A204.1 (cell line): ENCODE data around the gene ASCC1.
"Not testable (repeated sequence)": the region's sequence is repeated elsewhere in the genome, so short reads cannot be mapped to it uniquely, and the experiment has no call there.

ENCODE experiments used
- FAIRE-seq: peaks from 2 replicates; lab custom pipeline; 2012; peaks lifted over from hg19 to GRCh38; lab: Jason Lieb, UNC

The ASCC1 gene

DNA sequence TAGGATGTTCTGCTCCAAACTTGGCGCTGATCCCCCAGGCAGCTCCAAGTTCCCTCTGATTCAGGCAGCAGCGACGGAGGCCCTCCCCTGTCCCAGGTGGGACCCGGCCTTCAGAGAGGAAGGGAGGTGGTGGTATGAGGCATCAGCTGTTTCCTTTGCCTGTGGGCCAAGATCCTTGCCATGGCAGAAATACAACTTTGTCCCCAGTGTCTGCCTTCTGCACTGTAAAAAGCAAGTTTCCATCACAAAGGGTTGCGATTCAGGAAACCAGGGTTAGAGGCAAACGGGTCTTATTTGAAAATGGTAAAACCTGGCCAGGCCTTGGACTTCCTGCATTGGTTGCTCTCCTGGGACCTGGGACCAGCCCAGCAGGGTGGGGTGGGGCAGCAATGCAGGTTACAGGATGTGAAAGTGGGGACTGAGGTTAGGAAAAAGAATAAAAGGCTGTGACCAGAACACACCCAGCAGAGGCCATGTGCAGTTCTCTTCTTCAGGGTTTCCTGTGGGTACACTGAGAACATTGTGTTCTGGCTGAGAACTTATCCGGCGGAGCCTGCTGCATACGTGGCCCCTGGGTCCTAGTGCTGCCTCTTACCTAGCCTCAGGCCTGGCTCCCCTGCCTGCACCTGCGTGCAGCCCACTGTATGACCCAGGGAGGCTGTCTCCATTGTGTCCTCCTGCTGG is 32.5 kb upstream of the ASCC1 start:
- FAIRE-seq, result no peak

DNA sequence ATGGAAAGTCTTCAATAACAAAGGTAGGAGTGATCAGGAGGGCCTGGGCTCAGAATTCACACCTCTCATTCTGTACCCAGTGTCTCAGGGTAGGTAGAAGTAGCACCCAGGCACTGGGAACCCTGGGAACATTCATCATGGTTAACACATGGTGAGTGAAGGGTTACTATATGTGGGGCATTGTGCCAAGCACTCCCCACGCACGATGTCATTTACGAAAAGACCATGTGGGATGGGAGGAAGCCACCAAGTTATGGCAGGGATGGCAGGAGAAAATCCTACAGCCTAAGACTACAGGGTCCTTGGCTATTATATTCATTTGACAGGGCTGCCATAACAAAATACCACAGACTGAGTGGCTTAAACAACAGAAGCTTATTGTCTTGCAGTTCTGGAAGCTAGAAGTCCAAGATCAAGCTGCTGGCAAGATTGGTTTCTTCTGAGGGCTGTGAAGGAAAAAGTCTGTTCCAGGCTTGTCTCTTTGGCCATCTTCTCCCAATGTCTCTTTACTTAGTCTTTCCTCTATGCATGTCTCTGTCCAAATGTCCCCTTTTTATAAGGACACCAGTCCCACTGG is 30.0 kb upstream of the ASCC1 start:
- FAIRE-seq, result no peak

DNA sequence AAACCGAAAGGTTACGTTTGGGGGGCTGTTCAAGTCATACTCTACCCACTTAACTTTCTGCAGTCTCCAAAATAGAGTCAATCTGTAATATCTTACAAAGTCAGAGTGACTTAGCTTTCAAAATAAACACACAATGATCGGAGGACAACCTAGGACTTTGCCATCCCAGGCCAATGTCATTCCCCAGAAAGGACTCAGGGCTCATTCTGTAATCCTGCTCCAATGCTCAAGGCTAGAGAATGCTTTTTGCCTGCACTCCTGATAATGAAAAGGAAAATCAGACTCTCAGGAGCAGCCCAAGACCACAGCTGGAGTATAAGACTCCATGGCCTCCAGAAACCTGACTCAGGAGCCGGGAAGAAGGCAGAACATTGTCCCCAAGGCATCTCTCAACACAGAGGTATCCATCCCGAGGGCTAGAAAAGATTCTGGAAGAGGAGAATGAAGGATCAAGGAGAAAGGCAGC is 28.5 kb upstream of the ASCC1 start:
- no peak for FAIRE-seq

DNA sequence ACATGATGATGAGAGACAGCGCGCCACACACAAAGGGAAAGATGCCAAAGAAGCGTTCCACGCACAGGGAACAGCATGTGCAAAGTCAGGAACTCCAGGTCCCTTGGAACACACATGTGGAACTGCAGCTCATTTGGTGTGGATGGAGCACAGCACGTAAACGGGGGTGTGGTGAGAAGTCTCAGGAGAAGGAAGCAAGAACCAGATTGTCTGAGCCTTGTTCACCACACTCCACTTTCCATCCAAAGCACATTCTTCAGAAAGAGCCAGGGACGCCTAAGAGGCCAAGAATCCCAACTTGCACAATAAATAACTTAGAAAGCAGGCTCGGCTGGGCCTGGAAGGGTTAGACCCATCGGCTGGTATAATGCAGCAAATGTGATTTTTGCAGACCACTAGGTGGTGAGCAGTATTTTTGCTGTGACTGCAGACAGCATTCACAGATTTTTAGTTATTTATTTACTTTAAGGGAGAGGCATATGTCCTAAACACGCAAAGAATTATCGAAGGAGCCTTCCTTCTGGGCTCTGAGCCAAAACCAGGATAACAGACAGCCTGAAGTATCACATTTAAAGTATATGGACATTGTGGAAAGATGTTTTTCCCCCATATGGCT is 27.9 kb upstream of the ASCC1 start:
- no peak for FAIRE-seq

DNA sequence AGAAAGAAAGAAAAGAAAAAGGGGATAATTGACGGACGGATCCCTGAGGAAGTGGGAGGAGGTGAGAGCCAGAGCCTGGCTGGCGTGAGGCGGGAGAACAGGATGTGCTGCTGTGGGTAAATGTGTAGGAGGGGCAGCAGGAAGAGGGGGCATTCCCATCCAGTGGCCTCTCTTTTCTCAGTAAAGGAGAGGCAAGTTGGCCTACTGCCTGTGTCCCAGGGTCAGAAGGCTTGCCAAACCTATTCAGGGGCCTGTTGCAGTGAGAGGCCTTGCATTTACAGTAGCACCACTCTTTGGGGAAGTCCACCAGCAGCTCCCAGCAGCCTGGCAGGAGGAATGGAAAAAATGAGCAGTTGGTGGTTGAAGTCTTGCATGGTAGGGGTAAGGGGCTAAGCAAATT is 26.6 kb upstream of the ASCC1 start:
- FAIRE-seq, result no peak

DNA sequence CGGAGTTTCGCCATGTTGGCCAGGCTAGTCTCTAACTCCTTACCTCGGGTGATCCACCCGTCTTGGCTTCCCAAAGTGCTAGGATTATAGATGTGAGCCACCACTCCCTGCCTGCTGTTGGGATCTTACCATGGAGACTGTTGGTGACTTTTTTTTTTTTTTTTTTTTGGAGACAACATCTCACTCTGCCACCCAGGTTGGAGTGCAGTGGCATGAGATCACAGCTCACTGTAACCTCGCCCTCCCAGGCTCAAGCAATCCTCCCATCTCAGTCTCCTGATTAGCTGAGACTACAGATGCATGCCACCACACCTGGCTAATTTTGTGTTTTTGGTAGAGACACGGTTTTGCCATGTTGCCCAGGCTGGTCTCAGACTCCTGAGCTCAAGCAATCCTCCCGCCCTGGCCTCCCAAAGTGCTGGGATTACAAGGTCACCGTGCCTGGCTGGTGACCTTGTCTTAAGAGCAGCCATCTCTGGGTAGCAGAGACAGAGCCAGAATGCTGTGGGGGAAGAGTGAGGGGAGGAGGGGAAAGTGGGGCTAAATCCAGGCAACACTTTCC is 25.7 kb upstream of the ASCC1 start:
- FAIRE-seq, result no peak

DNA sequence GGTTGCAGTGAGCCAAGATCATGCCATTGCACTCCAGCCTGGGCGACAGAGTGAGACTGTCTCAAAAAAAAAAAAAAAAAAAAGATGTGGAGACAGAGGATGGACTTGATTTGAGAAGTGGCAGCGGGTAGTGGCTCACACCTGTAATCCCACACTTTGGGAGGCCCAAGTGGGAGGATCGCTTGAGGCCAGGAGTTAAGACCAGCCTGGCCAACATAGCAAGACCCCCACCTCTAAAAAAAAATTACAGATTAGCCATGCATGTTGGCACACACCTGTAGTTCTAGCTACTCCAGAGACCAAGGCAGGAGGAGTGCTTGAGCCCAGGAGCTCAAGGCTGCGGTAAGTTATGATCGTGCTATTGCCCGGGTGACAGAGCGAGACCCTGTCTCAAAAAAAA is 24.3 kb upstream of the ASCC1 start:
- no peak for FAIRE-seq

DNA sequence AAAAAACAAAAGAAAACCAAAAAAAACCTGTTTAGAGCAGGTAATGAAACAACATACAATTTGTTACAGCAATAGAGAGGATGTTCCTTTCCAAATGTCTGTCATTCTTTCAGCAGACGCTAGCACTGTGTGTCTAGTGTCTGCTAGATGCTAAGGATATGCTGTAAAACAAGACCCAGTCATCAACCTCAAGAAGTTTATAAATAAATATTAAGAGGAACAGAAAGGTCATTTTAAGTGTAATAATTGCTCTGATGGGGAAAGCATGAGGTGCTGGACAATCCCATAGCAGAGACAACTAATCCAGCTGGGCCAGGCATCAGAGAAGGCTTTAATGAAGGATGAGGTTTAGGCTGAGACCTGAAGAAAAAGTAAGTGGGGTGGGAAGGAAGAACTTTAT is 23.3 kb upstream of the ASCC1 start:
- no peak for FAIRE-seq

DNA sequence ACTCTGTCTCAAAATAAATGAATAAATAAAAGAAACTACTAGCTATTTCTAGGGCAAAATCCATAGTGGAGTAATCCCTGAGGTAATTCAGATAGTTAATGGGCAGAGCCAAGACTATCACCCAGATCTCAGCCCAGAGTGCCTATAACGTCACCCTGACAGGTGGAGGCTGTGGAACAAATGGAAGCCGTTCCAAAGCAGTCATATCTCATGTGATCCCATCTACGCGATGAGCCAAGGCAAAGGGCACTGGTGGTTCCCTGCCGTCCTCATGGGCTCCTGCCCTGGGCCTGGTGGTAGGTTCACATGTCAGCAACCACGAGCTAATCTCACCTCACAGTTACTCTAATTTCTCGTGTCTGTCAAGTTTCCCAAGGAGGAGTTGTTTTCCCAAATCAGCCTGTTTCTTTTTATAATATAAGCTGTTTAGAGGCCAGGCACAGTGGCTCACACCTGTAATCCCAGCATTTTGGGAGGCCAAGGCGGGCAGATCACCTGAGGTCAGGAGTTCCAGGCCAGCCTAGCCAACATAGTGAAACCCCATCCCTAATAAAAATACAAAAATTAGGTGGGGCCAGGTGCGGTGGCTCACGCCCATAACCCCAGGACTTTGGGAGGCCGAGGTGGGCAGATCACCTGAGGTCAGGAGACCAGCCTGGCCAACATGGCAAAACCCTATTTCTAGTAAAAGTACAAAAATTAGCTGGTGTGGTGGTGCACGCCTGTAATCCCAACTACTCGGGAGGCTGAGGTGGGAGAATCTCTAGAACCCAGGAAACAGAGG is 22.5 kb upstream of the ASCC1 start:
- FAIRE-seq, result no peak

DNA sequence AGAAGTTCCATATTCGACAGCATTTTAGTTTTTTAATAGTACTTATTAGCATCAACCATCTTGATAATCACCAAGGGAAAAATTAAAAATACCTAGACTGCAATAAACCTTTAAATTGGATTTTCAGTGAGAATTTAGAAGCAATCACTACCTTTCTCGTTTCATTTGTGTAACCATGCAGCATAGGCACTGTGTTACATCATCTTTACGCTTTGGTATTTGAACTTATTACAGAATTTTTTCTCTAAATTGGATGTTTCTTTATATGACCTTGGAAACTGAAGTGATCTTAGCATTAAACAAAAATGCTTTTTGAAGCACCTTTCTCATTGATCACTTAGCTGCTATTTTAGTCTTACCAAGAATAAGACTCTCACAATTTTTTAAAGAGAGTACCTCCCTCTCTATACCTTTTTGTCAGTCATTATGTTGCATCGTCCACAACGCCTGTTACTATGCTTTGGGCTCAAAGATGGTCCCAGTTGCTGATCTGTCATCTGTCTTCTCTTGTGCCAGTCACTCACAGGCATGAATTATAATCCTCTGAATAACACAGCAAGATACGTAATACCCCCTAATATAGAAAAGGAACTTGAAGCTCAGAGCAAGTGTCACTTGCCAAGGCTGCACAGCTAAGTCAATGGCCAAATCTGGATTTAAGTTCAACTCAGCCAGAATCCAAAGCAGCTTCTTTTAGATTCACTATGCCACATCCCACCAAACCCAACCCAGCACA is 19.6 kb upstream of the ASCC1 start:
- FAIRE-seq, result no peak

DNA sequence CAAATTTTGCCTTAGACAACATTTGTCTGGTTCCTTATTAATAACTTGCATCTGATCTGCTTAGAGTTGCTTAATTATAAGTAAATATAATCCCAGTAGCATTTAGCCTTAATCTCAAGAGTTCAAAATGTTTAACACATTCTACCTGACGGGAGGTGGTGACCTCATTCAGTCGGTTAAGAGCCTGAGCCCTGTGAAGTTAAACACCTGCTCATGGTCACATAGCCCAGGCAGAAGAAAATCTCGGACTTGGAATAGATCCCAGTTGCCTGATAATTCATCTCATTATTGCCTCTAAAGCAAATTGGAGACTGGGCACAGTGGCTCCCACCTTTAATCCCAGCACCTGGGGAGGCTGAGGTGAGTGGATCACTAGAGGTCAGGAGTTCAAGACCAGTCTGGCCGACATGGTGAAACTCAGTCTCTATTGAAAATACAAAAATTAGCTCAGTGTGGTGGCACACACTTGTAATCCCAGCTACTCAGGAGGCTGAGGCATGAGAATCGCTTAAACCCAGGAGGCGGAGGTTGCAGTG is 18.6 kb upstream of the ASCC1 start:
- no peak for FAIRE-seq

DNA sequence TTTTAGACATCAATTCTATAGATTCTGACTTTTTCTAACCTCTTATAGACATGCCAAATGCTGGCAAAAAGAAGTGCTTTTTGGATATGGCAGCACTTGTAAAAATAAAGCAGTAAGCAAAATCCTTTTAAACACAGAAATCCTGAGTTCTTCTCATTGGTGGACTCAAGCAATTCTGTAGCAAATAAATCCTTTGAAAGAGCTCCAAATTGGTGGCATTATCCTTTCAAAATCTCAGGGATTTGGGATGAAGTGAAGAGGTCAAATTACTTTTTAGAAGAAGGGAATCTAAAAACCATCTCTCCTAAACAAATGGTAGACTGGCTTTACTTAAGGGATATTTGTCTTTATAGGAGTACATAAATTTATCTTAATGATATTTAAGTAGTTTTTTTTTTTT is 17.5 kb upstream of the ASCC1 start:
- no peak for FAIRE-seq

DNA sequence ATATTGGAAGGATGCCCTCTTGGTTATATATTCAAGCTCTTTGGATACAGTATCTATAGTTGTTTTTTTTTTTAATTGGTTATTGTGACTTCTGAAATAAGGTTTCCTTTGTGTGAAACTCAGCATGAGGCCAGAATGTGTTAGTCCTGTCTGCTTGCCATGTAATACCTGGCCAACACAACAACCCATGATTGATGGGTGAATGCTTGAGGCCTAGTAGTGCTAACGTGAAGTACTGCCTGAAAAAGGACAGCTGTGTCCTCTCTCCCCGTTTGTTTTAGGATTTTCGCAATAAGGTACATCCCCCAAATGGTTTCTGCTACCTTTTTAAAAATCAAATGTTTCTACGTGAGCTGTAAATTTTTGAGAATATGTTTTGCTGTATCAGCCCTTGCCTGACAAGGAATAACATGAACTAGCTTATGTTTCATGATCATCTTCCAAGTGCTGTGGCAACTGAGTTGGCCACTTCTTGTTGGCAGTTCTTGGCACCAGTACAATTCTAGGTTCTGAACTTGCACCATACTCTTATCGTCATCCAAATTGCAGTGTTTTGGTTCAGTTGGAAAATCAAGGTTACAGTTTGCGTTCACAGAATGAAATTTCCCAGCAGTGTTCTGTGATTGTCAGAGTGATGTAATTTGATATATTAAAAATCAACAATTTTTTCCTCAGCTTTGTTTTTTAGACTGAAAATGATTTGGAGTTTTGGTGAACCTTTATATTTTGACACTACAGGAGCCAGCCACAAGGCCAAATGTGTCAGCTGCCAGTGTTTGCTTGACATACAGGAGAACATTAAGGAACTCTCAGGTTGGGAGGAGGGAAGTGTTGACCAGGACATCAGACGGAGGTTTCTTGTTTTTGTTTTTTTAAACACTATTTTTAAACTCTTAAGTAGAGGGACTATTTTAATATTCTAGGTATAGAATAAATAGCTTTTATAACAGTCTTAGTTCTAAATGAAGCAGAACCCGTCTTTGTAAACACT is 13.5 kb upstream of the ASCC1 start:
- FAIRE-seq, result no peak

DNA sequence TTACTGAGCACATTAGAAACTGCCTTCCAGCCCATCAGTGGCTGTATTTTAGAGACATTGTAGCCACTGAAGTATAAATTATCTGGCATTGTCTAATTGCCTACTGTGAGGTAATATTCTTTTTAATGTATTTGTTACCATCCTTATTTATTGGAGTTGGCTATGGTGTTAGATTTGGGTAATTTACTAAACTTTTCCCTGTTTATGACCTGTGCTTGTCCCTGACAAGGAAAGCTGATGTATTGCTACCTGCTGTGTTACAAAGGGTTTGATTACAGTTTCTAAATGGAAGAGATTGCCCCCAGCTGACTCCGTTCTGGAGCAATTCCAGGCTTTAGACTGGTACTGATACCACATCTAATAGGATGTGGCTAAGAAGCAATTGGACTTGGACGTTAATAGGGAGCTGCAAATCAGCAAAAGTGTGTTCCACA is 12.3 kb upstream of the ASCC1 start:
- FAIRE-seq, result no peak

DNA sequence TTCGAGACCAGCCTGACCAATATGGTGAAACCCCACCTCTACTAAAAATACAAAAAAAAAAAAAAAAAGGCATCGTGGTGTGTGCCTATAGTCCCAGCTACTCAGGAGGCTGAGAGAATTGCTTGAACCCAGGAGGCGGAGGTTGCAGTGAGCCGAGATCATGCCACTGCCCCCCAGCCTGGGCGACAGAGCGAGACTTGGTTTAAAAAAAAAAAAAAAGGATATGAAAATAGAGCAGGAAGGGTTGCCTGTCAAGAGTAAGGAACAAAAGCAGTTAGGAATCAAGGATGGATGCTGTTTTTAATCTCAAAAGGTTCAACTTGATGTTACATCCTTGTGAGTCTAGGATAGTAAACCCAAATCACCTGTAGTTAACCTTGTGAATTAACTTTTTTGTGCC is 11.8 kb upstream of the ASCC1 start:
- no peak for FAIRE-seq

DNA sequence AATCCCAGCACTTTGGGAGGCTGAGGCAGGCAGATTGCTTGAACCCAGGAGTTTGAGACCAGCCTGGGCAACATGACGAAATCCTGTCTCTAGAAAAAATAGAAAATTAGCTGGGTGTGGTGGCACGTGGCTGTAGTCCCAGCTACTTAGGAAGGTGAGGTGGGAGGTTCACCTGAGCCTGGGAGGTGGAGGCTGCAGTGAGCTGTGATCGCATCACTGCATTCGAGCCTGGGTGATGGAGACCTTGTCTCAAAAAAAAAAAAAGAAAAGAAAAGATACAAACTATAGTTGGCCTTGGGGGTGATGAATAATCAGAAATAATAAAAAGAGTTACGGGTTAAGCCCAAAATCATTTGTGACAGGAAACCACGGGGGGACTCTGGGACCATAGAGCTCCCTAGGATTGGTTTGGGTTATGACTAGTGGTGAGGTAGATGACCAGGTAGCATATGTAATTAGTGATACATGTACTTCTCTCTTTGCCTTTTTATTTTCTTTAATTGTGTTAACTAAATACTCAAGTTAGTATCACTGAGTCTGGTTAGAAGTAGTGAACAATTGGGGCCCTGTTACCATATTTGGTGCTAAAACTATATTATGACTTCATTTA is 10.4 kb upstream of the ASCC1 start:
- no peak for FAIRE-seq

DNA sequence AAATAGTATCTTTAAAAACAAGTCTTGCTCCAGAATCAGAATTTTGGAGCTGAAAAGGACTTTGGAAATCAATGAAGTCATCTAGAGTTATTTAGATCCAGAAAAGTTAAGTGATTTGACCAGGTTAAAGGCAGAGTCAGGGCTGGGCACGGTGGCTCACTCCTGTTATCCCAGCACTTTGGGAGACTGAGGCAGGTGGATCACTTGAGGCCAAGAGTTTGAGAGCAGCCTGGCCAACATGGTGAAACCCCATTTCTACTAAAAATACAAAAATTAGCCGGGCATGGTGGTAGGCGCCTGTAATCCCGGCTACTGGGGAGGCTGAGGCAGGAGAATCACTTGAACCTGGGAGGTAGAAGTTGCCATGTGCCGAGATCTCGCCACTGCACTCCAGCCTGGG is 8.1 kb upstream of the ASCC1 start:
- not testable (repeated sequence) for FAIRE-seq

DNA sequence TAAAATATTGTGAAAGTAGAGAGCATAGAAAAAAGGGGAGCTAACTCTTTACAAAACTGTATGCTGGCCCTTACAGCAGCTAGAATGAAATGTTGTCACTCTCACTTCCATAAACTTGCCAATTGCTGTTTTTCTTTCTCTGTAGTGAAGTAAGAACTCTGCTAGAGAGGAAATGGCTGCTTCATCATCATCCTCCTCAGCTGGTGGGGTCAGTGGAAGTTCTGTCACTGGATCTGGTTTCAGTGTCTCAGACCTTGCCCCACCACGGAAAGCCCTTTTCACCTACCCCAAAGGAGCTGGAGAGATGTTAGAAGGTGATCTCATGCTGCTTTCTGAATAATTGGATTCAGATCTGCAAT is 7.6 kb upstream of the ASCC1 start:
- no peak for FAIRE-seq

DNA sequence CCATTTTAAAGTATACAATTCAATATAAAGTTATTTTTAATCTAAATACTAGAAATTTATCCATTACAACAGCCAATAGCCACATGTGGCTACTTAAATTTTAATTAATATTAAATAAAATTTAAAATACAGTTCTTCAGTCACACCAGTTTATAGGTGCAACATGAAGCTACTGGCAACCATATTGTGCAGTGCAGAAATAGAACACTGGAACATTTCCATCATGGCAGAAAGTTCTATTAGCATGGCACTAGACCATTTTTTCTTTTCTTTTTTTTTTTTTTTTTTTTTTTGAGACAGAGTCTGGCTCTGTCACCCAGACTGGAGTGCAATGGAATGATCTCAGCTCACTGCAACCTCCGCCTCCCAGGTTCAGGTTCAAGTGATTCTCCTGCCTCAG is 5.2 kb upstream of the ASCC1 start:
- FAIRE-seq, result no peak

DNA sequence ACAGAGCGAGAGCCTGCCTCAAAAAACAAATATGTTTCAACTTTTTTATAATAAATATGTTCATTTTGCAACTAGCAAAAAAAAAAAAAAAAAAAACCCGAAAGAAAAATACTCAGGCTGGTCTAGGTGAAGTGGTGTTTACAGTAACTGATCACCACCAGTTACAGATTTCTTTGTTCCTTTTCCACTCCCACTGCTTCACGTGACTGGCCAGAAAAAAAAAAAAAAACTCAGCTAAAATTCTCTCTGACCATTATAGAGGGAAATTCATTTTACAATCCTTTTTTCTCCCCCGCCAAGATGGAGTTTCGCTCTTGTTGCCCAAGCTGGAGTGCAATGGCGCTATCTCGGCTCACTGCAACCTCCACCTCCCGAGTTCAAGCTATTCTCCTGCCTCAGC is 4.6 kb upstream of the ASCC1 start:
- no peak for FAIRE-seq
